ENCODE results near the gene KCTD13.
"Not testable (repeated sequence)": the region's sequence is repeated elsewhere in the genome, so short reads cannot be mapped to it uniquely, and the experiment has no call there.

Gene KCTD13

DNA sequence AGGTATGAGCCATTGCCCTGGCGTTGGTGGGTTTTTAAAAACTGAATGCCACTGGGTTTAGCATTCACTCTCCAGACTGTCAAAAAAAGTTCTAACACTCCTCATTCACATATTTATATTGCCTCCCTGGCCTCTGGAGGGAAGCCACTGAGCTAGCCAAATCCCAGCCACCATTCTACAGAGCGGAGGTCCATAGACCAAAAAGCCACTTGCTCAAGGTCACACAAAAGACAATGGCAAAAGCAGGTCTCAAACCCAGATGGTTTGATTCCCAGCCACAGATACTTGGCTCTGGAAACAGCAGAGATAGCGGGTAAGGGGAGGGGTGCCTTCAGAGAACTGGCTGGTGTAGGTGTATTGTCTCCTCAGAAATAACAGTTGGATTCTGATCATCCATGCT is 45.0 kb downstream of the KCTD13 start:
- no peak for DNase-seq

- no peak for DNase-seq
Observed at GRCh38 chr16:29878172-29878571, 47.9 kb downstream of the KCTD13 start.

DNA sequence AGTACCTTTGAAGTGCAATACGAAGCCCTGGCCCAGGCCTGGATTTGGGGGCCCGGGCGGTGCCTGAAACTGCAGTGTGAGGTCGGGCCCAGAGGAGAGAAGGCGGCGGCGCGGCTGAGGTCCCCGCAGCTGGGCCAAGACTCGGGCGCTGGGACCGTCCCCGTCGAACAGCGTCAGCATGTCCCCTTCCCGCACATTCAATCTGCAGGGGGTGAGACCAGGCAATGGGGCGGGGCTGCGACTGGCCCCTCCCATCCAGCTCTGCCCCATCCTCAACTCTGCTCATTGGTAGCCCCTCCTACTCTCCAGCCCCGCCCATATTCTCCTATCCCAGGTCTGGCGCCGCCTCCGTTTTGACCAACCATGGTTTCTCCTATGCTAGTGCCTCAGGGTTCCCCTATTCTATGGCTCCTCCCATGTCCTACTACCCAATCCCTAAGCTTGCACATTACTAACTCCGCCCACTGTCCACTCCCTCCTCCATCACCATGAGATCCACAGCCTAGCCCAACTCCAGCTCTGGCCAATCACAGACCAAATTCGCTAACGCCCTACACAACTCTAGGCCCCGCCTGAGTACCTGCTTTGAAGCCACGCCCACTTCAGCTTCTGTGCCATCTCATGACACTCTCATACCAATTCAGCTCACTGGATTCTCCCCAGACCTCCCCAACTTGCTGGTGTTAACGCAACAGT is 48.6 kb downstream of the KCTD13 start:
- no peak for DNase-seq

GRCh38 chr16:29876594-29877249 is 49.3 kb downstream of the KCTD13 start:
- no peak for DNase-seq

- no peak for DNase-seq
Observed at GRCh38 chr16:29876217-29876593, 49.8 kb downstream of the KCTD13 start.

DNA sequence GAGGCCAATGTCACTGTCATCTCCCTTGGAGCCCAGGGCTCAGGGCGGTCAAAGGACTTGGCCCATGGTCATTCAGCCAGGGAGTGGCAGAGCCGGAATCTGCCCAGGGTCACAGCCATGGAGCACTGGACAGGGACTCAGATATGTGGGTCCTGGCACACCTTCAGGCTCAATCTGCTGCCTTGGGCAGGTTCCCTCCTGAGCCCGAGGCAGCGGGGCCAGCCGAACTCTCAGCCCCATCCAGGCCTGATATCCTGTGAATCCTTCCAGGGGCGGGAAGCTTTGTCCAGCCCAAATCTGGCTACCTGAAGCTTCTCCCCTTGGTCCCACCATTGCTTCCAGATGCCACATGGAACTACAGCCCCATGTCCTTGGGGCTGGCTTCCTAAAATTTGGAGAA is 50.8 kb downstream of the KCTD13 start:
- DNase-seq = no peak

GRCh38 chr16:29873319-29873718 is 52.7 kb downstream of the KCTD13 start:
- no peak for DNase-seq

DNA sequence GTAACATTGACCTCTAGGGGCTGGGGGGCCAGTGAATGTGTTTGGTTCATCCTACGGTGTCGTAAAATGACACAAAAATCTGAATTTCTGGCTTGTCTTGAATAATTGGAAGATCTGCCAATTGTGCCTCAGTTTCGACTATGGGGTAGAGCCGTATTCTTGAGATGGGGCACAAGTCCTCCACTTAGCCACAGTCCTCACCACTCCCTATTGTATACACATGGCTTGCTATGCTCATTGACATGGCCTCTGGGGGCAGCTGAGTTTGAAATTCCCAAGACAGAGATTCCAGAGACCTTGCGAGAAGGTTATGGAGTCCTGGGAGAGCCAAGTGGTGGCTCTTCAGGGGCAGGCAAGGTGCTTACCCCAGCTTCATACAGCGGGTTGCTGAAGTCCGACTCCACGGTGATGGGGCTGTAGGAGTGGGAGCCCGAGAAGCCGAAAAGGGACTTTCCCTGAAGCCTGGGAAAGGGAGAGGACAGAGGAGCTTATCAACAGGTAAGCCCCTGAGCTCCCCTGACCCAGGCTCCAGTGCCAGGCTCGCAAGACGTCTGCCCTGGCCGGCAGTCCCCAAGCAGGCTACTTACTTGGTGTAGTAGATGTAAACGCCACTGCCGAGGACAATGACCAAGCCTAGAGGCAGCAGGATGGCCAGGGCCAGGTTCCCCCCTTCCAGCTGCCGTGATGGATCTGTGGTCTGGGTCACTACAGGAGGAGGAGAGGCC is 54.0 kb downstream of the KCTD13 start:
- DNase-seq = no peak

DNA sequence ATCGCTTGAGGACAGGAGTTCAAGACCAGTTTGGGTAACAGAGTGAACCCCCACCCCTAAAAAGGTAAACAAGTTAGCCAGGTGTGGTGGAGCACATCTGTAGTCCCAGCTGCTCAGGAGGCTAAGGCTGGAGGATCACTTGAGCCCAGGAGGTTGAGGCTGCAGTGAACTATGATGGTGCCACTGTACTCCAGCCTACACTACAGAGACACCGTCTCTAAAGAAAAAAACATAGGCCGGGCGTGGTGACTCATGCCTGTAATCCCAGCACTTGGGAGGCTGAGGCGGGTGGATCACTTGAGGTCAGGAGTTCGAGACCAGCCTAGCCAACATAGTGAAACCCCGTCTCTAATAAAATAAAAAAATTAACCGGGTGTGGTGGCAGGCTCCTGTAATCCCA is 57.0 kb downstream of the KCTD13 start:
- not testable (repeated sequence) for DNase-seq

DNA sequence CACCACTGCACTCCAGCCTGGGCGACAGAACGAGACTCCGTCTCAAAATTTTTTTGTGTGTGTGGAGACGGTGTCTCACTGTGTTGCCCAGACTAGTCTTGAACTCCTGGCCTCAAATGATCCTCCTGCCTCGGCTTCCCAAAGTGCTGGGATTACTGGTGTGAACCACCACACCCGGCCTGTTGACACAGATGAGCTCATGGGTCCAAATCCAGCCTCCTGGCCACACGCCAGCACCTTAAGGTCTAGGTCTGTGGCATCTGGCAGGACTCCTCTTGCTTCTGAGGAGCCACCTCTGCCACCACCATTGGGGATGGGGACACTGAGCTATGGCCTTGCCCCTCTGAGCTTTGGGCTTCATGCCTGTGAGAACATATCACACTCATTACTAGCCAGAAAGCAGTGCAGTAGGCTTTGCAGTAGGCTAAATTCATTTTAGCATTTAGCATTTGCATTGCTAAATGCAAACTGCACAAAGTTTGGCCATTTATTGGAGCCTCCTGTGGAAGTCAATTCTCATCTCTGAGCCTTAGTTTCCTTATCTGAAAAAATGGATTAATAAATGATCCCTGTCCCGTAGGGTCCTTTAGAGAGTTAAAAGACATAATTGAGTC is 57.5 kb downstream of the KCTD13 start:
- no peak for DNase-seq

DNA sequence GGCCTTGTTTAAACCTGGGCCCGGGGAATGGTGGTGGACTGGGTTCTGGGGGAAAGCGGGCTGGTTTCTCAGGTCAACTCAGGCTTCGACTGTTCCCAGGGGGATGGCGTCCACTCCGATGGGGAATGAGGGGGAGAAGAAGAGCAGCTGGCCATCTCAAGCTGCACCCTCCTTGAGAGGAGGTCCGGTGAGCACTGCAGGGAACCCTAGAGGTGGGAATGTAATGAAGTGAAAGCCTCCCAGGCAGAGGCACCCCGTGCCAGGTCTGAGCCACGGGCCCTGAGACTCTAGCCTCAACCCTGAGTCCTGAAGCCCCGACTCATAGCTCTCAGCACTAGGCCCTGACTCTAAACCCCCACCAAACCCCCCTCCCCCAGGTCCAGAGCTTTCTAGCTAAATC is 61.8 kb downstream of the KCTD13 start:
- no peak for DNase-seq

DNA sequence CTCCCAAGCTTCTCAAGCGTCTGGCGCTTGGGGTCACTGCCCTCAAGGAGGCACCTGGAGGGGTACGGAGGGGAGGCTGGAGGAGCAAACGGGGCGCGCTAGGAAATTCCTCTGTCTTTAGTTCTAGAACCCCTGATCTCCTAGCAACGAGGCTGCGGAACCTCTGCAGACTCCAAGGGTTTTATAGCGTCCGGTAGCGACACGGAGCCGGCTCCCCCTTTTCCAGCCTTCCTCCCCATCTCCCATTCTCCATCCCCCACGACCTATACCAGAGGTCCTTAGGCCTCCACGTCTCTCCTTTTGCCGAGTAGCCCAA is 62.4 kb downstream of the KCTD13 start:
- no peak for DNase-seq

- peak; percentile 99 for DNase-seq
Observed at GRCh38 chr16:29862884-29863668, 63.0 kb downstream of the KCTD13 start, which contains the start of gene CDIPT. CDIPT (minus strand) TSS chr16:29863226; CDS start chr16:29862857, 369 bp downstream.

DNA sequence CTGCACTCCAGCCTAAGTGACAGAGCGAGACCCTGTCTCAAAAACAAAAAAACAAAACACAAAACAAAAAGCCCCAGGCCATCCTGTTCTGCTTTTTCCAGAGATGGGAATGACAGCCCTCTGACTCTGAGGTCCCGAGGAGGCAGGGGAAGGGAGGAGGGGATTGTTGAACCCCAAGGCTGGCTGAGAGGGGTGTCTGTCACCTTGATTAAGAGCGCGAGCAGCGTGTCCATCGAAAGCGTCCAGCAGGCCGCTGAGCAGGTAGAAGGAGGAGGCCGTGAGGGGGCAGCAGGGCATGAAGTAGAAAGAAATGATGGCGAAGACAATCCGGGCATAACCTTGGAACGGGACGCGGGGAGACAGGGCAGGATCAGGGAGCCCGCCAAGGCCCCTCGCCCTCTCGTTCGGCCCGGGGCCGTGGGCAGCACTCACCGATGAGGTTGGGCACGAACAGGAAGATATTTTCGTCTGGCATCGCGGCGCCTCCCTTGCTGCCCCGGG is 63.6 kb downstream of the KCTD13 start:
- no peak for DNase-seq

DNA sequence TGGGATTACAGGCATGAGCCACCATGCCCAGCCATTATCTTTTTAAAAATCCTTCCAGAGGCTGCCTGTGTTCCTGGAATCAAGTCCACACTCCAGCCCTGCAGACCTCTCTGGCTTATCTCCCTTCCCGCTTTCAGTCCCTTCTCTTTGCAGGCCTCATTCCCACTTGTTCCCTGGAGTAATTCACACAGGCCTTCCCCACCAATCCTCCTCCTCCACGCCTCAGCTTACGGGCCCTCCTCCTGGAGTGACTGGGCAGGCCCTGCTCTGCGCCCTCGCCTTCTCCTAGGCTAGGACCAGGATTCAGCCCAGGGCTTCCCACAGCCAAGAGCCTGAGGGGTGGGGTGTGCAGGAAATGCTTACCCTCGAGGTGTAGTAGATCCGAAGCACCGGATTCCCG is 65.8 kb downstream of the KCTD13 start:
- no peak for DNase-seq

DNA sequence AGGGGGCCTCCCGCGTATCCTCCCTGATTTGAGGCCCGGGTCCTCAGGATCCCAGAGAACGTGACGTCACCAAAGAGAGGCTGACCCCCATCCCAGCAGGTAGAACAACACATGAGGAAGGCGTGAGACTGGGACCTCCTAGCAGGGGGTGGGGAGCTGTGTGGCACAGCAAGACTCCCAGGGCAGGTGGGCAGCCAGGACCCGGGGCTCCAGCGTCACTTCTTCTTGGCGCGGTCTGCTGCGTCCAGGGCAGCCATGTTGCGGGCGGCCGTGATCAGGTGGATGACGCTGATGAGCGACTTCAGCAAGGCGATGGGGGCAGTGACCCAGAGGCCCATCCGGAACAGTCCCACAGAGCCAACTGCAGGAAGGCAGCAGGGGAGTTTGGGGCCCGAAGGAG is 67.1 kb downstream of the KCTD13 start:
- no peak for DNase-seq

DNA sequence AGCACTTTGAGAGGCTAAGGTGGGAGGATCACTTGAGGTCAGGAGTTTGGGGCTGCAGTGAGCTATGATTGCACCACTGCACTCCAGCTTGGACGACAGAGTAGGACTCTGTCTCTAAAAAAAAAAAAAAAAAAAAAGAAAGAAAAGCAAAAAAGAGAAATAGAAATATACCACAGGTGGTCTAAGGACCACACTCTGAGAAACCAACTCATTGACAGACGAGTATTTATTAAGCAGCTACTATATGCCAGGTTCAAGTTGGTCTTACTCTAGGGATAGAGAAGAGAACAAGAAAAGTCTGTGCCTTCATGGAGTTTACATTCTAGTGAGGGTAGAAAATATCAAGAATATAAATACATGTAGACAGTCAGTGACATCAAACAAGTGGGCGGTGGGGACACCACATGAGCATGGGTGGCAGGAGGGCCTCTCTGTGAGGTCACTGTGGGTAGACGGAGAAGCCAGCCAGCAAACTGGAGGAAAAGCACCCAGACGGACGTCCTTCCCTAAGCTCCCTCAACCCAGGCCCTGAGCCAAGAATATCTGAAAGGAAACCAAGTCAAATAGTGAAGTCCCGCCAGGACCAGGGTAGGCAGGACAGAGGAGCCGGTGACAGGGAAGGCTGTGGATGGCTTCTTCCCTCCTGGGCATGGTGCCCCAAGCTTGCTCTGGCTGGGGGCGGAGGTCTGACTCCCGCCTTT is 67.7 kb downstream of the KCTD13 start:
- no peak for DNase-seq

DNA sequence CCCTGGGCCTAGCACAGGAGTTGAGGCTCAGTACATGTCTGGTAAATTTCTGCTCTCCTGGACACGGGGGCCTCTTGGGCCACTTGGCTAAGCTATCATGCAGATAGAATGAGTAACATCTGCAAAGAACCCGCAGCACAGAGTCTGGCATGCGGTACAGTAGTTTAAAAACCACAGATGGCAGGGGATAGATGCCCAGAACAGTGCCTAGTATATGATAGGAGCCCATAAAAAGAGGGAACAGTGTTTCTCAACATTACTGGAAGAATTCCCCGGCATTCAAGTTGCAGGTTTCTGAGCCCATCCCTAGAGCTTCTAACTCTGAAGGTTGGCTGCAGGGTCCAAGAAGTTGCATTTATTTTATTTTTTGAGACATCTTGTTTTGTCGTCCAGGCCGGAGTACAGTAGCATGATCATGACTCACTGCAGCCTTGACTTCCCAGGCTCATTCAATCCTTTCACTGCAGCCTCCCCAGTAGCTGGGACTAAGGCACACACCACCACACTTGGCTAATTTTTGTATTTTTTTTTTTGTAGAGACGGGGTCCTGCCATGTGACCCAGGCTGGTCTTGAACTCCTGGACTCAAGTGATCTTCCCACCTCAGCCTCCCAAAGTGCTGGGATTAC is 68.8 kb downstream of the KCTD13 start:
- no peak for DNase-seq

Measured in right kidney (tissue), 1 donor.